ENCODE measurements around the gene RAD21L1.

GRCh38 chr20:1252416-1252815, 26.6 kb downstream of the RAD21L1 start:
- TF ChIP-seq CTCF (conservative IDR thresholded peaks at IDR 0.05 in 1 of 2, IDR thresholded peaks at IDR 0.05 in 1 of 2; ENCODE audit: extremely low read depth in 1 of 2, insufficient read depth in 1 of 2, low read depth in 1 of 2, low read length in 2 of 2) (no peak), EZH2 (IDR thresholded peaks at IDR 0.05; ENCODE audit: borderline replicate concordance, low read length) (no peak)

Measured in mammary epithelial cell (primary cell).